Dedifferentiated amniotic fluid mesenchymal stem cell (primary cell): Measurements from ENCODE around the gene ITPA.
"Not testable (repeated sequence)": the region's sequence is repeated elsewhere in the genome, so short reads cannot be mapped to it uniquely, and the experiment has no call there.

Source experiments
- DNase-seq: peaks from one replicate; pipeline ENCODE4 v3.0.0-alpha.2; 2016; ENCODE audit errors: extremely low spot score

Gene ITPA

DNA sequence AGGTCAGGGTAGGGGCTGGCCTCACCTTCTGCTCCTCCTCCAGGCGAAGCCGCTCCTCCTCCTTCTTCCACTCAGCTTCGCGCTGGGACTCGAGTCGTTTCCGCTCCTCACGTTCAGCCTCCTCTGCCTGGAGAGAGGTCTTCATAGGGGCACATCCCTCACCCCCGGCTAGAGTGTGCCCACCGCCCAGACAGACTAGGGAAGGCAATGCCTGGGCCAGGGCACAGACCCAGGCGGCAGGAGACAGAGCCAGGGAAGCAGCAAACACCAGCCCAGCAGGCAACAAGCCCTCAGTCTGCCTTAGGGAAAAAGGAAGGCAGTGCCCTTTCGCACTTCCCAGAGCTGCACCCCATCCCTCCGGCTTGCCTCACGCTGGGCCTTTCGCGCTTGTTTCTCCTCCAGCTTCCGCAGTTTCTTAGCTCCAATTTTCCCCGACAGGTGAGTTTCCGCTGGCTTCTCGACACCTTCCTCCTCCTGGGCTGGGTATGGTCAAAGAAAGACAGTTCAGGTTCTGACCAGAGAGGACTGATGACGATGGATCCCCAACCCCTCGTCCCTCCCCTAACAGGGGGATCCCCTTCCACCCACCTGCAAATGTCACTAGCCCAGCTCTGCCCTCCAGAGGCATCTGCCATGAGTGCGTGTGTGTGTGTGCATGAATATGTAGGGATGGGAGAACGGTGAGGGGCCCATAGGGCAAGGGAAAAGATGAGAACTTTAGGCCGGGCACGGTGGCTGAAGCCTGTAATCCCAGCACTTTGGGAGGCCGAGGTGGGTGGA is 9.1 kb upstream of the ITPA start:
- no peak for DNase-seq

DNA sequence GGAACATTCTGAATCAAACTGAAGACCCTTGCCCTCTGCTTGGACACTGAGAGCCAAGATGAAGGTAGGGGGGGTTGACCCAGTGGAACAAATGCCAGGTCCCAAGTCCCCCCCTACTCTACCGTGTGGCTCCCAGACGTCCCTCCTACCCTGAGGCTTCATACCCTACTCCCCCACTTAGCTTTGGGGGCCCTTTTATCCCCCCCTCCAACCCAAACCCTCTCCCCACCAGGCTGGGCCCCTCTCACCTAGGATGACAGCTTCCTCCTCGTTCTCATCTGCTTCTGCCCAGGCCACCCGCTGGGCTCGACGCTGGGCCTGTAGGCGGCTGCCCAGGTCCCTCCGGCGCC is 6.4 kb upstream of the ITPA start:
- DNase-seq = no peak

DNA sequence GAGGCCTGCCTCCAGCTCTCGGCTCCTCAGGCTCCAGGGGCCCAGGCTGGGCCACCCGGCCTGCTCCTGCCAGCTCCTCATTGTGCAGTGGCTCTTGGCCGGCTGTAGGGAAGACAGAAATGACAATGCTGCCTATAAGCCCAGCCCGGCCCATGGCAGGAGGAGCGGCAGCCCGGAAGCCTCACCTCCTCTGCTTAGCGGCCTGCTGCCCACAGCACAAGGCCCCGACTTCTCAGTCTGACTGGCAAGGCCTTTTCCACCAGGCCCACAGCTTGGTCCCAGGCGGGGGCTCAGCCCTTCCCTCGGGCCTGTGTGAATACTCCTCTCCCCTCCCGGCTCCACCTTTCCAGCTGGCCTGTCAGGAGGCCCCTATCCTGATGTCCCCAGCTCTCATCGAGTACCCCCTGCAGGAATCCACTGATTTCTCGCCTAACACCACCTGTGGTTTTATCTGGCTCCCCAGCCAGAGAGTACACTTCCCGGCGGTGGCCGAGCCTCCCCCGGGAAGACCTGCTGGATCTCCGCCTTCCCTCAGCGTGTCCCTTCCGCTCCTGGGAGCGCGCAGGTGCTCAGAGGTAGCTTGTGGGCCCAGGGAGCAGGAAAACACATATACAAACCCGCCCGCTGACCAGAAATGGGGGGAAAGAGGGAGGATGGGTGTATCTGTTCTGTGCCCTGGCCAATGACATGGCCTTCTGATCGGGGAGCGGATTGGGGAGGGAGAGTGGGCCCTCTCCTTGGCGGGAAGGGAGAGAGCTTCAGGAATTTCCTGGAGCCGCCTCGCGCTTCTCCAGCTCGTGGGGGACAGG is 5.8 kb upstream of the ITPA start:
- DNase-seq = no peak

DNA sequence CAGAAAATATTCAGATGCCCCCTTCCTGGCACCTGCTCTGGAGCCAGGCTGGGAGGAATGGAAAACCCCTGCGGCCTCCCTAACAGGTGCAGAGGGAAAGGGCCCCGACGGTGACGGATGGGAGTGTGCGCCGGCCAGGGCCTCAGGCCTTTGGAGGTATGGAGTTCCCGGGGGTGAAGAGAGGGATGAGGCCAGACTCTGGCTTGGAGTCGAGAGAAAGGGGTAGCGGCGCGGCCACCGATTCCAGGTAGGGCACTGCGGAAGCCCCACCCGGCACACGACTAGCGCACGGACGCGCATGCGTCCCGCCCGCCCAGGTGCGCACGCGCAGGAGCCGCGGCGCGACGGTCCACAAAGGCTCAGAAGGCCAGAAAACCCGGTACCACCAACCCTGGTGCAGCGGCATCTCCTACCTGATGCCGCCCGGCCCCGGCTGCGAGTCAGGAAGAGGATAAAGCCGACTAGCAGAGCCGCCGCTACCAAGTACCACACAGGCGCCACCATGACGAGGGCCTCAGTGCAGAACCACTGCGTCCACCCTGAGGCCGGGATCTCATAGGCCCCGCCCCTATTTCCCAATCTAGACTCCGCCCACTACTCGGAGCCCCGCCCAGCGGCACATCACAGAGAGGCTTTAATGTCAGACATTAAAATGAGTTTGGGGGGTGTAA is 5.0 kb upstream of the ITPA start, which contains the start of gene DDRGK1:
TSS of gene DDRGK1 (minus strand) at position 559 of the 671 bp plus-strand sequence. CDS start at position 504, 55 bp downstream.
- peak; percentile 83 for DNase-seq

DNA sequence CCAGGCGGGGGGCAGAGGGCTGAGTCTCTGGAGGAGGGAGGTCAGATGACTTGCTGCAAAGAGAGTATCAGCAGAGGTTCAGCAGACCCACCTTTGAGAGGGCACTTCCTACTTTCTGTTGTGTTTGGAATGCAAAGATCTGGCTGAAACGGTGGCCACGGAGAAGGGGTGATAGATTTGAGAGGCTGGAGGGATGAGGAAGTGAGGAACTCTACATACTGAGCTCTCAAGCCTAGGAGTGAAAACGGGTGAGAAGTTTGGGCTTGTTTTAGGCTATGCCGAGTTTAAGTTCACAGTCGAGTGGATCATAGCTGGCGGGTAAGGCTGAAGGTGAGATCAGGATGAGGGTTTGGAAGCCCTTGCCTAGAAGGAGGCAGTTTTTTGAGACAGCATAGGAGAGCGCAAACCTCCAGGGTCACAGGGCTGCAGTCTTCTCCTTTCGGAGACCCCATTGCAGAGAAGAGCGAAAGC is 477 bp upstream of the ITPA start:
- DNase-seq = no peak

DNA sequence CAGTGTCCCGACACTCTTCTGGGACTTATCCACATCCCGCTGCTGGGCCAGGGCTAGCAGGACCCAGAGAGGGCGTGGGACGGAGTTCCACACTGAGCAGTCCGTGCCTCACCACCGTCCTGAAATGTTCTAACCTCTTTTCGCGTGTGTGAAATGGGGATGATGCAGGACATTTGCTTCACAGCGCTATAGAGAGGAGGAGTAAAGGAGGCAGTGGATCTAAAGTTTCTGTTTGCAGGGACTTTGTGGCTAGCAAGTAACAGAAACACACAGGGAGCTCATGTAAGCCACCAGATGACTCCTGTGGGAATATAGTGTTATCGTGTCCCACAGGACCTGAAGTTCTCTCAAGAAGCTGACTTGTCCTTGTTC is 634 bp downstream of the ITPA start:
- no peak for DNase-seq

DNA sequence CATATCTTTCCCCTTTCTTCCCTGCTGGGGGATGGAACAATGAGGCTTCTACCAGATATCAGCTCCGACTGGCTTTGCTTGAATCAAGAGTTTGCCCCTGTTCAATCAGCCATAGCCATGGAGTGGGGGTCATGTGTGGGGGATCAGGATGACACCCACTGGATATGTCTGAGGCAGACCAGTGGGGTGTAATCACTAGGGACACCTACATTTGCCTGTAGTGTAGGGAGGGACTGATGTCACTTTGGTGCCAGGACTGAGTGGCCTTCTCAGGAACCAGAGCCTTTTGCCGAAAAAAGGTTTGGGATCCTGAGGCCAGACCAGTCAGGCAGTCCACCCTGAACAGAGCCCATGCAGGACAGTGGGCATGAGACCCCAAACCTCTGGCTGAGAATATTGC is 1.0 kb downstream of the ITPA start:
- DNase-seq = no peak

DNA sequence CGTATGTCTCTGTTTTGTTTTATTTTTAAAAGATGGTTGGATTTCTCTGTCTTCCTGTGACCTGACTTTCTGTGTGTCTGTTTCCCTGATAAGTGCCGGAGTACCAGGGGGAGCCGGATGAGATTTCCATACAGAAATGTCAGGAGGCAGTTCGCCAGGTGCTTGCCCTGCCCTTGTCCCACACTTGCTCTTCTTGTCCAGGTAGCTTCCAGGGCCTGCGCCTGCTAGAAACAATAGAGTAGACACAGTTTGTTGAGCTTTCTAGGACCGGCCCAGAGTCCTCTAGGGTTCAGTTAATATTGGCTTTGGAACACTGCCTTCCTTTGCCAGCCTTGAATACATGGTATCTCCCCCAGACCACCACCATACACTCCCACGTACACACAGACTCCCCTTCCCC is 3.9 kb downstream of the ITPA start:
- no peak for DNase-seq

DNA sequence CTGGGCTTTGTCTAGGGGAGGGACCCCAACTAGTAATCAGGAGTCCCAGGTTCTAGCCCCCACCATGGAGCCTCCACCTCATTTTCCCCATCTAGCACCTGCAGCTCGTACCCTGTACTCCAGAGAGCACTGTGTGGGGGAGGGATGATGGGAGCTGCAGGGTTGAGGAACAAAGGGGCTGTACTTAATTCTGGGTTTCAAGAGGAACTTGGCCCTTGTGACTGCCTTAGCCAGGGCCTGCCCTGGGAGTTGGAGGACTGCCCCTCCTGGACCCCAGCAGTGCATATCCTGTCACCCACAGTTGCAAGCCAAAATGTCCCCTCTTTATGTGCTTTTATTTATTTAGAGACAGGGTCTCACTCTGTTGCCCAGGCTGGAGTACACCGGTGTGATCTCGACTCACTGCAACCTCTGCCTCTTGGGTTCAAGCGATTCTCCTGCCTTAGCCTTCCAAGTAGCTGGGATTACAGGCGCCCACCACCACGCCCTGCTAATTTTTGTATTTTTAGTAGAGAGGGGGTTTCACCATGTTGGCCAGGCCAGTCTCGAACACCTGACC is 6.1 kb downstream of the ITPA start:
- not testable (repeated sequence) for DNase-seq

DNA sequence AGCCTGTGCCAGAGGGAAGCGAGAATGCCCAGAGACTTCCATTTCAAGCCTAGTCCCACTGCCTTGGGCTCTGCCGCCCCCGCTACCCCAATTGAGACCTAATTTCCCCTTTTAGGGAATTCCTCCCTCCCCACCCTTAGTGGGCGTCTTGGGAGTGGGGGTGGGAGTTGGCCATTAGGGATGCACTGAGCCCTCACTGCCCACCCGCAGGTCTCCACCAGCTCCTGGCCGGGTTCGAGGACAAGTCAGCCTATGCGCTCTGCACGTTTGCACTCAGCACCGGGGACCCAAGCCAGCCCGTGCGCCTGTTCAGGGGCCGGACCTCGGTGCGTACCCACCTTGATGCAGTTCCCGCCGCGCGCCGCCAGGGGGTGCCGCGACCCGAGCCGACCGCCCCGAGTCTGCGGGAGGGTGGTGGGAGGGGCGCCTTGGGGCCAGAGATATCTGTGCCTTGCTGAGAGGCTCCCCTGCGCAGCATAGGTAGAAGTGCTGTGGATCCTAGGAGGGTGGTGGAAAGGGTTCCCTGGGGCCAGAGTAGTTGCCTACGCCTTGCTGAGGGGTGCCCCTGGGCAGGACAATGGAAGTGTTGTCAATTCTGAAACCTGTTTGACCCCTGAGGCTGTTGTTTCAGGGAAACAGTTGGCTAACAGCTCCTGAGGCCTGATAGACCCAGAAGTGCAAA is 9.2 kb downstream of the ITPA start:
- DNase-seq = no peak

DNA sequence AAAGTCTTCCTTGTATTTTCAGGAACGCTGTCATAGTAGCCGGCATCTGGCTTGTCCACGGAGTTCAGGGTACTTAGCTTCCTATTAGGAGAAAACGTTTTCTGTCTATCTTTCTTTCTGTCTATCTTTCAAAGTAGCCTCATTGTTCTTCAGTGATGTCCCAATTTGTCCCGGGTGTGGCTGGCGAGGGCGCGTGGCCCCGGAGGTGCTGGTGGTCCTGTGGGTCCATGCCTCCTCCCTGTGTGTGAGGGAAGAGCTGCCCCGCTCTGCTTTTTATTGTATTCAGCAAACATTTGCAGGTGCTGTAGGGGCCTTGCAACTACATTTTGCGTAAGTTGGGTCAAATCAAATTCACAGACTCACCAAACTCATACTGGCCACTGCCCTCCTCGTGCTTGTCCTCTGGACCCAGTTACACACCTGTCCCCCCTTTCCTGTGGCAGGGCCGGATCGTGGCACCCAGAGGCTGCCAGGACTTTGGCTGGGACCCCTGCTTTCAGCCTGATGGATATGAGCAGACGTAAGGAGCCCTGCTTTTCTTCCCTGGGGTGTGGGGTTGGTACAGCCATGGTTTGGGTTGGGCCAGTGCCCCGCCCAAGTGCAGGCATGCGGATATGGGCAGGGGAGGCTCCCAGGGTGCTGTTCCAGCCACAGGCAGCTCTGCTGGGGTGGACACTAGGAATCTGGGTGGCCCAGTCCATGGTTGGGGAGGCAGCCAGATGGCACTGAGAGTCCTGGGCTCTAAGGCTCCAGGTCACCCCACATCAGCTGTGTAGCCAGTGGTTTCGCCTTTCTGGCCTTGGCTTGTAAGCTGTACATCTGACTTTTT is 12.3 kb downstream of the ITPA start:
- DNase-seq = no peak

DNA sequence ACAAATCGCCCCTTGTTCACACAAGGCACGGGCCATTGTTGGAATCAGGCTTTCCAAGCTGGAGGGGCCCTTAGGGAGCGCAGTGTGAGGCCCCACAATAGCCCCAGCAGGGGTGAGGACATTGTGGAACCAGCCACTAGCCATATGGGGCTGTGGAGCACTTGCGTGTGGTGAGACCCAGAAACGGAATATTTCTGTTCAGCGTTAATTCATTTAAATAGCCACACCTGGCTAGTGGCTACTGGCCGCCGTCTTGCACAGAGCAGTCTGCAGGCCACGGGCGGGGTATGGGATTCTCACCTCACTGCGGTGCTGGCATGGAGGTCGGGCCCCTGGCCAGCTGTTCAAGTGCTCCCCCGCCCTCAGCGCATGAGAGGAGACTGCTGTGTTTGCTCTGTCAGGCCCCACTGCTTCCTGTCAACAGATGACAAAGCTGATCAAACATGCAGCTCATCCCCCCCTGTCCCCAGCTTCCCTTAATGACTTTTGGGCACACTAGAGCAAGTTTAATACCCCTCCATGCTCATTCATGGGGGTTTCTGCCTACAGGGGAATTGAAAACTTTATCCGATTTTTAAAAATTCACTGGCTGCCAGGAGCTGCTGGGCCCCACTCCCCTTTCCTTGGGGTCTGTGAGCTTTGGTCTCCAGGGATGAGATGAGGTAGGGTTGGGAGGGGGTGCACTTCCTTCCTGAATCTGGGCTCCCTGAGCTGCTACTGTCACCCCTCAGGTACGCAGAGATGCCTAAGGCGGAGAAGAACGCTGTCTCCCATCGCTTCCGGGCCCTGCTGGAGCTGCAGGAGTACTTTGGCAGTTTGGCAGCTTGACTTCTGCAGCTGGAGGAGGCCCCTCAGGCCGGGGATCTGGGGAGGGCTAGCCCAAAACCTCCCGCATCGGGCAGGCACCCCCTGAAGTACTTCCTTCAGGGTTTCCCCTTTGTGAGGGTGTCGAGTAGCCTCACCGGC is 13.6 kb downstream of the ITPA start:
- no peak for DNase-seq

DNA sequence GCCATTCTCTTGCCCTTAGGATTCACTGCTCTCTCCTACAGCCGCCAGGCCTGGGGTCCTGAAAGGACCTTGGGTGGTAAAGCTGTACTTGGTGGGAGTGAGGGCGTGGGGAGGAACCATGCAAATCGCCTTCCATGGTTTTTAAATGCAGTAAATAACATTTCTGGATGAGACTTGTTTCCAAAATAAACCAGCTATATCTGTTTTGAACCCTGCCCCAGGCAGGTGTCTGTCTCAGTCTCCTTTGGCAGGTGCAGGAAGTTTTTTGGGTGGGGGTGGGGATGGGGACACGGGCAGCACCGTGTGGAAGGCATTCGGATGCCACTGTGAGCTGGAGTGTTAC is 14.3 kb downstream of the ITPA start:
- DNase-seq = no peak

DNA sequence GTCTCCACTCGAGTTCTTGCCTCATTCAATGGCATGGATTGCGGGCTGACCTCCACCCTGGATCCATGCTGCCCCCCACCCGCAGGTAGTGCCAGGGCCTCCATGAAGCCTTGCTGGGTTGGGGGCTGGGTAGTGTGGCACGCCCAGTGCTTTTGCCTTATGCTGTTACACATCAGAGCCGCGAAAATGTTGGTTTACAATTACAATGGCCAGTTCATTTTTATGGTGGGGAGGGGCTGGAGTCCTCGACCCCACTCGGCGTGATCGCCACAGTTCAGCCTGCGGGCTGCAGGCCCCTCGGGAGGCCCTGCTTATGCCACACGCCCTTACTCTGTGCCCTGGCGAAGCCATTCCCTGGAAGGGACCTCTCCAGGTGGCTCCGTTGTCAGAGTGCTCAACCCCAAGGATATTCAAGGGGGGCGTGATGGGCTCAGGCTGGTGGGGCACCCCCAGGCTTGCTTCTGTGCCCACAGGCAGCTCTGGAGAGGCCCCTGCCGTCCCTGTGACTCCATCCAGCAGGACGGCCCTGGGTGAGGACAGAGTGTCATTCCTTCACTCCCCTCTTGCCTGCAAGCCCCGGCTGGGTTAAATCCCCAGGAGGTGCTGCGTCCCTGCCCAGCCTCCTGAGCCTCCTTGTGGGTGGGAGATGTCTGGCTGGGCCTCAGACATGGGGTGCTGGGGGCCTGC is 14.8 kb downstream of the ITPA start:
- DNase-seq = no peak

DNA sequence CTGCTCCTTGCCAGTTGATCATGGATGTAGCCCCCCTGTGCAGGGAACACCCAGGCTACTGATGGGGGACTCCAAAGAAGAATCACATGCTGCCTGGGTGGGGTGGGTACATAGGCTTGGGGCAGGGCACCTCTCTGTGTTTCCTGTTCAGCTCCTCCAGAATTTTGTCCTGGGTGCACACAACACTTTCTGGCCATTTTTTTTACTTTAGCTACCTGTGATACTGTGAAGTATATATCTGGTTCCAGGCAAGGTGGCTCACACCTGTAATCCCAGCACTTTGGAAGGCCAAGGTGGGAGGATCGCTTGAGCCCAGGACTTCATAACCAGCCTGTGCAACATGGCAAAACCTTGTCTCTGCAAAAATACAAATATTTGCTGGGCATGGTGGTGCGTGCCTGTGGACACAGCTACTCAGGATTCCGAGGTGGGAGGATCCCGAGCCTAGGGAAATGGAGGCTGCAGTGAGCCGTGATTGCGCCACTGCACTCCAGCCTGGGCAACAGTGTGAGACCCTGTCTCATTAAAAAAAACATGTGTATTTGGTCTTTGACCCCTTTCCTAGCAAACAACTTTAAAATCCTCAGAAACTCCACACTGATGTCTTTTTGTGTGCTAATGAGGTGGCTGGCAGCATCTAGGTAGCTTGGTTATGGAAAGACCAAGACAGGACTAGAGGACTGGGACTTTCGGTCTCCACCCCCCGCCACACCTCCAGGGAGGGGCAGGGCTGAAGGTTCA is 15.6 kb downstream of the ITPA start:
- DNase-seq = no peak

DNA sequence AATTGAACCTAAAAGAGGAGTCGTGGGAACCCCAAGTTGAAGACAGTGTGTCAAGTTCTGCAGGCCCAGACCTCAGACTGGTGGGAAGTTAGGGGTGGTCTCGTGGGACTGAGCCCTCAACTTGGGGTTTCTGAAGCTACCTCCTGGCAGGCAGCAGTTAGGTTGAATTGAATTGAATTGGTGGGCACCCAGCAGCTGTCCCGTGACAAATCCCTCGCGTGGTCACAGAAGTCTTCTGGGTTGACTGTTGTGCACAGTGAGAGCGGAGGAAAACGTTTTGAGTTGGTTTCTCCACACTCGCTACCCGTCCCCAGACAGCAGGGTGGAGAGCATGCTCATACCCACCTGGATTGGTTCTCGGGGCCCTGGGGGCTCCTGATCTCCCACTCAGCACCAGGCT is 16.8 kb downstream of the ITPA start:
- no peak for DNase-seq

DNA sequence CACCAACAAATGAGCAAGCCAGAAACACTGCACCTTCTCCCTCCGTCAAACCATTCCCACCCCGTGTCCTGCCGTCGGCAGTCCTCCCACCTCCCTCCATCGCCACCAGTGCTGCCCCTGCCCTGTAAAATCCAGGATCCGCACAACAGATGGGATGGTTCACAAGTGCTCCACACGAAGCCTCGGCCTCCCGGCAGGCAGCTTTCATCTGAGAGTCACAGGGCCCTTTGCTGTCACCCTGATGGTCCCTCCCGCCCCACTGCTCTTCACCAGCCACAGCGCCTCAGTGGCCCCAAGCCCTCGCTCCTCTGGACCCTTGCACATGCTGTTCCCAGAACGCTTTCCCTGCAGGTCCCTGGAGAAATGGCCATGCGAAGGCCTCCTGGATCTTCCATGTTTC is 17.6 kb downstream of the ITPA start:
- DNase-seq = no peak

DNA sequence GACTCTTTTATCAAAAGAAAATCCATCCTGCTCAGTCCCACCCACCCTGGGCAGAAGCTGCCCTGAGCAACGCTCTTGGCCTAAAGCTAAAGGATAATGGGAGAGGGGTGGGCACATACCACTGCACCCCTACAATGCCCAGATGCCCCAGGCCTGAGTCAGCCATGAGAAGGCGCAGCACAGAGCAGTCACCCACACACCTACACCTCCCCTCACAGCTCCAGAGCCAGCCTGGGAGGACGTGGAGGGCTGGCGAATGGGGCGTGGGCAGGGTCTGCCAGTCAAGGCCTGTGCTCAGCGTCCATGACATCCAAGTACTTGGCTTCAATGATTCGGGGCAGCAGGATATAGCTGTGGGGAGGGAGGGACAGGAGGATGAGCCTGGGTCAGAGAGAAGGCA is 18.2 kb downstream of the ITPA start:
- no peak for DNase-seq
